Breast epithelium (tissue), 3 donors: ENCODE results near the gene BRAP.

Source experiments
- CTCF ChIP-seq, 3 donors: fragments of 450-650 bp; IDR thresholded peaks; one replicate each; pipeline ENCODE4 v1.5.1; 2016 to 2017; ENCODE audit warnings: antibody characterized with exemption in 3 of 3, mild to moderate bottlenecking in 3 of 3, moderate library complexity in 3 of 3
- POLR2A ChIP-seq: fragments of 450-650 bp; IDR thresholded peaks from one replicate; pipeline ENCODE4 v1.6.1; 2016; ENCODE audit warnings: antibody characterized with exemption, mild to moderate bottlenecking, moderate library complexity
- POLR2AphosphoS5 ChIP-seq, 3 donors: sonication (generic); formaldehyde crosslinking; IDR thresholded peaks; one replicate each; pipeline ENCODE4 v1.6.1; 2017; ENCODE audit warnings: antibody characterized with exemption in 3 of 3

- TF ChIP-seq CTCF (IDR thresholded peaks at IDR 0.05), result no peak
- TF ChIP-seq POLR2AphosphoS5 (IDR thresholded peaks at IDR 0.05), result no peak
- TF ChIP-seq POLR2A, result no peak
Measured at GRCh38 chr12:111653596-111653995, 32.2 kb downstream of the BRAP start.
